HG03045 (cell line): ENCODE measurements around the gene CGA.
A peak's percentile ranks its signal among the peaks of the same experiment; 100 is the strongest.

Experiments
- ATAC-seq: cut with Tn5 transposase; IDR thresholded peaks from one replicate; pipeline ENCODE4 v1.9.1; 2021; ENCODE audit warnings: mild to moderate bottlenecking, moderate library complexity; ENCODE audit not compliant: unreplicated experiment

Gene CGA

GRCh38 chr6:87089135-87089534 lies 5.8 kb downstream of the CGA start:
- ATAC-seq: no peak

- ATAC-seq: no peak
Observed at GRCh38 chr6:87088076-87088475, 6.8 kb downstream of the CGA start.

- no peak for ATAC-seq
Observed at GRCh38 chr6:87082160-87082721, 12.7 kb downstream of the CGA start.

GRCh38 chr6:87078983-87079616 lies 15.8 kb downstream of the CGA start:
- ATAC-seq: peak; percentile 72

- no peak for ATAC-seq
Observed at GRCh38 chr6:87075168-87075567, 19.7 kb downstream of the CGA start.

- ATAC-seq: no peak
Observed at GRCh38 chr6:87074101-87074621, 20.7 kb downstream of the CGA start.

GRCh38 chr6:87071683-87072082 lies 23.2 kb downstream of the CGA start:
- ATAC-seq: no peak

GRCh38 chr6:87070741-87071140 lies 24.2 kb downstream of the CGA start:
- no peak for ATAC-seq

GRCh38 chr6:87068795-87069194 lies 26.1 kb downstream of the CGA start:
- ATAC-seq: no peak

- no peak for ATAC-seq
Observed at GRCh38 chr6:87066449-87067333, 28.2 kb downstream of the CGA start.

GRCh38 chr6:87065117-87065516 lies 29.8 kb downstream of the CGA start:
- no peak for ATAC-seq

GRCh38 chr6:87059943-87060342 lies 35.0 kb downstream of the CGA start:
- no peak for ATAC-seq

- ATAC-seq: no peak
Observed at GRCh38 chr6:87054143-87054833, 40.6 kb downstream of the CGA start.

- no peak for ATAC-seq
Observed at GRCh38 chr6:87053312-87053711, 41.6 kb downstream of the CGA start.

GRCh38 chr6:87049779-87050178 lies 45.1 kb downstream of the CGA start:
- no peak for ATAC-seq

GRCh38 chr6:87045521-87046075 lies 49.3 kb downstream of the CGA start:
- ATAC-seq: no peak

- no peak for ATAC-seq
Observed at GRCh38 chr6:87040729-87041128, 54.2 kb downstream of the CGA start.
